Osteocyte (in vitro differentiated cells): ENCODE results near the gene CSF2RB. TPM values are rescaled to one million over a fixed set of nuclear protein-coding genes. Genes with fewer than 3 reads are reported as not detected.

Experiments
- DNase-seq: peaks from one replicate; pipeline ENCODE4 v3.0.0; 2021; ENCODE audit warnings: mixed read lengths; ENCODE audit not compliant: unreplicated experiment; ENCODE audit errors: extremely low spot score
- H3K27ac Mint-ChIP-seq: one replicate; pipeline ENCODE4 v1.8.0; 2021; ENCODE audit warnings: mild to moderate bottlenecking, mixed read lengths; ENCODE audit not compliant: unreplicated experiment
- H3K27me3 Mint-ChIP-seq: one replicate; pipeline ENCODE4 v1.8.0; 2021; ENCODE audit warnings: mixed read lengths; ENCODE audit not compliant: unreplicated experiment
- H3K36me3 Mint-ChIP-seq: one replicate; pipeline ENCODE4 v1.8.0; 2021; ENCODE audit warnings: mixed read lengths; ENCODE audit not compliant: unreplicated experiment
- H3K4me1 Mint-ChIP-seq: one replicate; pipeline ENCODE4 v1.8.0; 2021; ENCODE audit warnings: mixed read lengths; ENCODE audit not compliant: unreplicated experiment
- H3K4me3 Mint-ChIP-seq: one replicate; pipeline ENCODE4 v1.8.0; 2021; ENCODE audit warnings: mild to moderate bottlenecking, moderate library complexity, mixed read lengths; ENCODE audit not compliant: unreplicated experiment
- H3K9me3 Mint-ChIP-seq: one replicate; pipeline ENCODE4 v1.8.0; 2021; ENCODE audit warnings: mixed read lengths; ENCODE audit not compliant: unreplicated experiment
- CTCF ChIP-seq: fragments of 200-600 bp; sonication (generic); IDR thresholded peaks from 2 replicates; pipeline ENCODE4 v1.5.0; 2021; ENCODE audit warnings: antibody characterized with exemption, mild to moderate bottlenecking, moderate library complexity
- long read RNA-seq: library from polyadenylated mRNA; unstranded; transcript quantifications from one replicate; pipeline ENCODE4 v2.0.0, GENCODE V29; 2021
- total RNA-seq: library from RNA; stranded (reverse); gene quantifications from 2 replicates; pipeline ENCODE4 v1.2.1, GENCODE V29; 2021

CSF2RB gene
- not detected in 2 replicates for total RNA-seq
- long read RNA-seq = 0 reads

DNA sequence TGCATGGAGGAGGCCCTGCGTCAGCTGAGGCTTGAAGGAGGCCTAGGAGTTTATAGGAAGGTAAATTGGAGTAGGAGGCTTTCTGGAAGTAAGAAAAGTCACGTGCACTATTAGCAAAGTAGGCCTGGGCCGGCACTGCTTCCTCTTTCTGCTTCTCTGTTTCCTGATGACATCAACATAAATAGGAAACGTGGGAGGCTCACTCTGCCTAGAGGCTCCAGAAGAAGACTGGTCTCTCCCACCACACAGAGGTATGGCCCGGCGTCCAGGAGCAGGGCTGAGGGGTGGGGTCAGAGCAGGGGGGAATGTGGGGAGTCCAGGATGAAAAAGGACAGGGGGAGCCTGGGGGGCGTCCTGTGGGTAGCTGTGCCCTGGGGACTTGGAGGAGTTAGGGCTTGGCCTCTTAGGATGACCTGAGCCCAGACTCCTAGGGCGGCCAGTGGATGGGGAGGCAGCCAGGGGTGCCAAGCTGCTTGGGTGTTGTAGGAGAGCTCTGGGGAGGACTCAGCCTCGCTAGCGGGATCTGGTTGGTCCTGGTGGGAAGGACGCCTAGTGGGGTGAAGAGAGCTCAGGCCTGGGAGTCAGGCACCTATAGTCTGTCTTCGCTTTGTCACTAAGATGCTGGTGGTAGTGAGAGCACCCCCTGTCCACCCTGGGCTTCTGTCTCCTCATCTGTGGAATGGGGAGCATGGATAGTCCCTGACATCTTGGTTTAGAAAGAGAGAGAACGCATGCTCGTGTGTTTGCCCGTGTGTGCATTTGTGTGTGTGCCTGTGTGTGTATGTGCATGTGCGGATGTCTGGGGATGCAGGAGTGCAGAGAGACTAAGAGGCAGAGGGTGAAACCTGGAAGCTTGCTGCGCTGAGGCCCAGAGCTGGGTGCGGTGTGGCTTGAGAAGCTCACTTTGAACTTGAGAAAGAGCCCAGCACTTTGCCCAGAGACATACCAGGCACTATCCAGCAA, at the start of gene CSF2RB:
CSF2RB (plus strand) TSS at position 202 of the 963 bp plus-strand sequence. CDS start 8,580 bp downstream, outside the sequence.
- H3K27me3 Mint-ChIP-seq = peaks cover 17% of the 10 kb centered on the region
- no peak within 1 kb of the TSS for H3K4me3 Mint-ChIP-seq
- no peak for TF ChIP-seq CTCF
- no peaks in the 10 kb centered on the region for H3K36me3 Mint-ChIP-seq
- no peak for DNase-seq
- peak within 1 kb of the TSS; percentile 23 for H3K27ac Mint-ChIP-seq
- H3K9me3 Mint-ChIP-seq = no peaks in the 10 kb centered on the region
- H3K4me1 Mint-ChIP-seq = peaks cover 28% of the 10 kb centered on the region

- no peak overlapping the region for H3K27ac Mint-ChIP-seq
- H3K4me3 Mint-ChIP-seq = no peak overlapping the region
- no peaks in the 10 kb centered on the region for H3K4me1 Mint-ChIP-seq
- no peak for DNase-seq
- no peak for TF ChIP-seq CTCF
- peaks cover 17% of the 10 kb centered on the region for H3K27me3 Mint-ChIP-seq
- H3K9me3 Mint-ChIP-seq = no peaks in the 10 kb centered on the region
- no peaks in the 10 kb centered on the region for H3K36me3 Mint-ChIP-seq
These were observed 49.4 kb upstream of the CSF2RB start for GRCh38 chr22:36863979-36864378.

DNA sequence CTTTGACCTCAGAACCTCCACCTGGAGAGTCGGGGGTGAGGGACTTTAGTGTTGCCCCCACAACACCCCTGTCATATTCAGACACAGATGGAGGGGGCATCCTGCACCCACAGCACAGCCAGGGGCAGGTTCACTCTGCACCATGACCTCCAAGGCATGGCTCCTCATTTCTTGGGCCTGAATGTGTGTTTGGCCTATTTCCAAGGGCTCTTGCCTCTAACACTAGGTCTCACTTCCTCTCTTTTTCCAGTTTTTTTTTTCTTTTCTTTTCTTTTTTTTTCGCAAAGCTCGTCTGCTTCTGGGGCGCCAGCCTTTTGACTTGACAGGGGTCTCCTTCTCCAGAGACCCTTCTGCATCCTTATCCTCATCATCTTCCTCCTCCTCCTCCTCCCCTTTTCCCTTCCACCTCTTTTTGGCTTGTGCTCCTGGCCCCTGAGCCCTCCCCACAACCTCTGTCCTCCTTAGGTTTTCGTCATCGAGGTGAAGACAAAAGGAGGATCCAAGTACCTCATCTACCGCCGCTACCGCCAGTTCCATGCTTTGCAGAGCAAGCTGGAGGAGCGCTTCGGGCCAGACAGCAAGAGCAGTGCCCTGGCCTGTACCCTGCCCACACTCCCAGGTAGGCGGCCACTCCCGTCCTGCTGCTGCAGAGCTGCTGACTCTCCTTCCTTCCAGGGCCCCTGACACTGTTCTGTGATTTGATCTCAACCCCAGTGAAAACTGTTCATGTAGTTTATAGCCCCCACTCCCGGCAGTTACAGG, 48.8 kb upstream of the CSF2RB start:
- H3K27ac Mint-ChIP-seq = no peak overlapping the region
- DNase-seq = no peak
- no peaks in the 10 kb centered on the region for H3K36me3 Mint-ChIP-seq

DNA sequence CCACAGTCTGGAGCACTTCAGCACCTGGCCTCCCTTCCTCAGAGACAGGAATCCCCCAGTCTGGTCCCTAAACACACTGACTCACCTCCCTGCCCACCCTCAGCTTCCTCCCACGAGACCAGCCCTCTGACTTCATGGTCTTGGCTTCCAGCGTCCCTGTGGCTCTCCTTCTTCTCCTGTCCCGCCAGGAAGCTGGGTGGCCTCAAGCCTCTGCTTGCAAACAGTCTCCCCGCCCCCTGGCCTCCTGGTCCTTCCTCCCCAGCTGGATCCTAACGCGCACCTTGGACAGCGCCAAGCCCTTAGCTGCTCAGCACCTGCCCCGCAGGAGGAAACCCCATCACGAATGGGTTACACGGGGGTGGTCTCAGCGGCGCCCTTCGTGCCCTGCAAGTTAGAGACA, 48.1 kb upstream of the CSF2RB start:
- Mint-ChIP-seq H3K27me3 (peaks cover 12% of the 10 kb centered on the region), H3K4me1 (no peaks in the 10 kb centered on the region)

More for the DNA sequence above, 48.8 kb upstream of the CSF2RB start:
- peaks cover 14% of the 10 kb centered on the region for H3K27me3 Mint-ChIP-seq
- no peak for TF ChIP-seq CTCF
- H3K9me3 Mint-ChIP-seq = no peaks in the 10 kb centered on the region
- H3K4me3 Mint-ChIP-seq = no peak overlapping the region
- no peaks in the 10 kb centered on the region for H3K4me1 Mint-ChIP-seq

More for the DNA sequence above, 48.1 kb upstream of the CSF2RB start:
- Mint-ChIP-seq H3K4me3 (no peak overlapping the region), H3K36me3 (no peaks in the 10 kb centered on the region), H3K9me3 (no peaks in the 10 kb centered on the region), H3K27ac (no peak overlapping the region)
- DNase-seq = no peak
- no peak for TF ChIP-seq CTCF
